Measurements from ENCODE around the gene NCBP3. TPM values are rescaled to one million over a fixed set of nuclear protein-coding genes. Genes with fewer than 3 reads are reported as not detected.
"Not testable (repeated sequence)": the region's sequence is repeated elsewhere in the genome, so short reads cannot be mapped to it uniquely, and the experiment has no call there.

The NCBP3 gene
- total RNA-seq, 6 experiments from 2014 or later: 22.4 to 28.6 (median 25.3) TPM

DNA sequence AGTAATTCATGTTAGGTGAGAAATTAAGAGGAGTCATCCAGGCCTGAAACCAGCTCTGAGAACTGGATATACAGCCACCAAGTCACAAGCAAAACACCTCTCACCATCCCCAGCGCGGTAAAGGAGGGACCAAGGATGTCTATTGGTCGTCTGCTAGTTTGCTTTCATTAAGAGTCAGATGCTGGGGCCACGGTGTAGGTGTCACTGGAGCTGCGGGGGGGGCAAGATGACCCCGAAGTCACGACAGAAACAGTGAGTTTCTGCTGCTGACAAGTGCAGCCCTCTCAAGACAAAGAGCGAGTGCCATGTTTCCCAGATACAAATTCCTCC lies 790 bp downstream of the NCBP3 start:
- Mint-ChIP-seq H3K27me3 (ENCODE audit: insufficient read depth) (0 out of 2 replicates have a peak, but pooled peaks cover 3% of the 10 kb centered on the region), H3K9me3 (no peaks in the 10 kb centered on the region), H3K36me3 (ENCODE audit: low read depth) (peaks cover 14% of the 10 kb centered on the region), H3K27ac (peak overlapping the region; percentile 85), H3K4me1 (ENCODE audit: low read depth) (peaks cover 27% of the 10 kb centered on the region), H3K4me3 (peak overlapping the region; percentile 99)
- DNase-seq: peak; percentile 13
- TF ChIP-seq, protein P1, sequence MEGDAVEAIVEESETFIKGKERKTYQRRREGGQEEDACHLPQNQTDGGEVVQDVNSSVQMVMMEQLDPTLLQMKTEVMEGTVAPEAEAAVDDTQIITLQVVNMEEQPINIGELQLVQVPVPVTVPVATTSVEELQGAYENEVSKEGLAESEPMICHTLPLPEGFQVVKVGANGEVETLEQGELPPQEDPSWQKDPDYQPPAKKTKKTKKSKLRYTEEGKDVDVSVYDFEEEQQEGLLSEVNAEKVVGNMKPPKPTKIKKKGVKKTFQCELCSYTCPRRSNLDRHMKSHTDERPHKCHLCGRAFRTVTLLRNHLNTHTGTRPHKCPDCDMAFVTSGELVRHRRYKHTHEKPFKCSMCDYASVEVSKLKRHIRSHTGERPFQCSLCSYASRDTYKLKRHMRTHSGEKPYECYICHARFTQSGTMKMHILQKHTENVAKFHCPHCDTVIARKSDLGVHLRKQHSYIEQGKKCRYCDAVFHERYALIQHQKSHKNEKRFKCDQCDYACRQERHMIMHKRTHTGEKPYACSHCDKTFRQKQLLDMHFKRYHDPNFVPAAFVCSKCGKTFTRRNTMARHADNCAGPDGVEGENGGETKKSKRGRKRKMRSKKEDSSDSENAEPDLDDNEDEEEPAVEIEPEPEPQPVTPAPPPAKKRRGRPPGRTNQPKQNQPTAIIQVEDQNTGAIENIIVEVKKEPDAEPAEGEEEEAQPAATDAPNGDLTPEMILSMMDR (IDR thresholded peaks at IDR 0.05): no peak

DNA sequence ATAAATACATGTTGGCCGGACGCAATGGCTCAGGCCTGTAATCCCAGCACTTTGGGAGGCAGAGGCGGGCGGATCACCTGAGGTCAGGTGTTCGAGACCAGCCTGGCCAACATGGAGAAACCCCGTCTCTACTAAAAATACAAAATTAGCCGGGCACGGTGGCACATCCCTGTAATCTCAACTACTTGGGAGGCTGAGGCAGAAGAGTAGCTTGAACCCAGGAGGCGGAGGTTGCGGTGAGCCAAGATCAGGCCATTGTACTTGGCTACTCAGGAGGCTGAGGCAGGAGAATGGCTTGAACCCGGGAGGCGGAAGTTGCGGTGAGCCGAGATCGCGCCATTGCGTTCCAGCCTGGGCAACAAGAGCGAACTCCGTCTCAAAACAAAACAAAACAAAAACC lies 1.5 kb downstream of the NCBP3 start:
- H3K9me3 Mint-ChIP-seq; H3K27ac Mint-ChIP-seq; H3K27me3 Mint-ChIP-seq (ENCODE audit: insufficient read depth); DNase-seq: not testable (repeated sequence)
- Mint-ChIP-seq H3K36me3 (ENCODE audit: low read depth) (peaks cover 14% of the 10 kb centered on the region), H3K4me1 (ENCODE audit: low read depth) (peaks cover 27% of the 10 kb centered on the region), H3K4me3 (peak overlapping the region; percentile 99)

DNA sequence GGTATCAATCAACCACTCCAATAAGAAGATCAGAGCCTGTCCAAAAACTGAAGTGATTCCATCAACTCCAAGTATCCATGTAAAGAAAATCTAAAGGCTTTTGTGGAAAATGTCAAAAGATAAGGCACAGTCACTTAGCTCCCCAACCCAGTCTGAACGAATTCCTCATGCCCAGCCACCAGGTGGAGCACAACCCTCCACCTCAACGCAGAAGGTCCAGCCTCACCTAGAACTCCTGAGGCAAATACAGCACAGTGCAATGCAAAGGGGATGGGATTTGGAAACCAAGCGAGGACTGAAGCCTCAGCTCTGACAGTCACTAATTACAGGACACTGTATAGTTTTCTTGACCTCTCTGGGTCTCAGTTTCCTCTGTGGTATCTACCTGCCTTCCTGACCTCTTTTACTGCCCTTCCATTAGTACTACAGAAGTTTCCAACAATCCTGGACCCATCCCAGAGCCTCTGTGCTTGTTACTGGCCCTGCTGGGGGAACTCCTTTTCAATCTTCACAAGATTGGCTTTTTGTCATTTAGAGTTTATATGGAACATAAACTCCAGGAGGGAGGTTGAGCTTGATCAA lies 2.0 kb downstream of the NCBP3 start:
- Mint-ChIP-seq H3K4me1 (ENCODE audit: low read depth) (peaks cover 27% of the 10 kb centered on the region), H3K9me3 (no peaks in the 10 kb centered on the region), H3K4me3 (peak overlapping the region; percentile 99), H3K27ac (peak overlapping the region; percentile 32), H3K36me3 (ENCODE audit: low read depth) (peaks cover 14% of the 10 kb centered on the region), H3K27me3 (ENCODE audit: insufficient read depth) (0 out of 2 replicates have a peak, but pooled peaks cover 3% of the 10 kb centered on the region)
- TF ChIP-seq, protein P1 (IDR thresholded peaks at IDR 0.05): peak; percentile 80
- DNase-seq: peak; percentile 7

DNA sequence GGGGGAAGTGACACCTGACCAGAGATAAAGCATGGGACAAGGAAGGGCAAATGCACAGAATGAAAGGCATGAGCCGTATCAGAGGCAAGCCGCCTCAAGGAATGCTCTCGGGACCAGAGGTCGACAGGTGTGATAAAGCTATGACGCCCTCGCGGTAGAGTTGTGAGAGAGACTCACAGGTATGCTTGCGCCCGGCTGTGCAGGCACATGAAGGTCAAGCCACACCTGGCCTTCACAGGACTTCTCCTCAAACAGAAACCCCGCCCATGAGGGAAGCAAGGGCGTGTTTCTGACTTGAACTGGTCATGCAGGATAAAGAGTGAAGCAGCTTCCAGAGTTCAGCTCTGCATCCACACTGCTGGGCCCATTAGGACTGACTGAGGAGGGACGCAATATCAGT lies 7.8 kb downstream of the NCBP3 start:
- peaks cover 12% of the 10 kb centered on the region for H3K4me1 Mint-ChIP-seq (ENCODE audit: low read depth)
- TF ChIP-seq, protein P1 (IDR thresholded peaks at IDR 0.05): no peak
- H3K27me3 Mint-ChIP-seq (ENCODE audit: insufficient read depth): no peaks in the 10 kb centered on the region
- DNase-seq: no peak
- no peaks in the 10 kb centered on the region for H3K9me3 Mint-ChIP-seq
- no peak overlapping the region for H3K4me3 Mint-ChIP-seq
- H3K36me3 Mint-ChIP-seq (ENCODE audit: low read depth): peaks cover 16% of the 10 kb centered on the region
- no peak overlapping the region for H3K27ac Mint-ChIP-seq

DNA sequence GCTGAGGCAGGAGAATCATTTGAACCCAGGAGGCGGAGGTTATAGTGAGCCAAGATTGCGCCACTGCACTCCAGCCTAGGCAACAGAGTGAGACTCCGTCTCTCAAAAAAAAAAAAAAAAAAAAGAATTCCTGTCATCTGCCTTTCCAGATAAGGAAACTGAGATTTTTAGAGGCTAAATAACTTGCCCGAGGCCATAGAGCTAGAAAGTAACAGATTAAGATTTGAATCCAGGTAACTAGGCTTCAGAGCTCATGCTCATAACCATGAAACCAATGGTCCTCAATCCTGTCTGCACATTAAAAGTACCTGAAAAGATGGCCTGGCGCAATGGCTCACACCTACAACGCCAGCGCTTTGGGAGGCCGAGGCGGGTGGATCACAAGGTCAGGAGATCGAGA lies 9.5 kb downstream of the NCBP3 start:
- H3K27ac Mint-ChIP-seq: no peak overlapping the region
- peaks cover 16% of the 10 kb centered on the region for H3K36me3 Mint-ChIP-seq (ENCODE audit: low read depth)
- no peak for DNase-seq
- no peaks in the 10 kb centered on the region for H3K27me3 Mint-ChIP-seq (ENCODE audit: insufficient read depth)
- peaks cover 12% of the 10 kb centered on the region for H3K4me1 Mint-ChIP-seq (ENCODE audit: low read depth)
- TF ChIP-seq, protein P1 (IDR thresholded peaks at IDR 0.05): no peak
- H3K9me3 Mint-ChIP-seq: no peaks in the 10 kb centered on the region
- H3K4me3 Mint-ChIP-seq: no peak overlapping the region

DNA sequence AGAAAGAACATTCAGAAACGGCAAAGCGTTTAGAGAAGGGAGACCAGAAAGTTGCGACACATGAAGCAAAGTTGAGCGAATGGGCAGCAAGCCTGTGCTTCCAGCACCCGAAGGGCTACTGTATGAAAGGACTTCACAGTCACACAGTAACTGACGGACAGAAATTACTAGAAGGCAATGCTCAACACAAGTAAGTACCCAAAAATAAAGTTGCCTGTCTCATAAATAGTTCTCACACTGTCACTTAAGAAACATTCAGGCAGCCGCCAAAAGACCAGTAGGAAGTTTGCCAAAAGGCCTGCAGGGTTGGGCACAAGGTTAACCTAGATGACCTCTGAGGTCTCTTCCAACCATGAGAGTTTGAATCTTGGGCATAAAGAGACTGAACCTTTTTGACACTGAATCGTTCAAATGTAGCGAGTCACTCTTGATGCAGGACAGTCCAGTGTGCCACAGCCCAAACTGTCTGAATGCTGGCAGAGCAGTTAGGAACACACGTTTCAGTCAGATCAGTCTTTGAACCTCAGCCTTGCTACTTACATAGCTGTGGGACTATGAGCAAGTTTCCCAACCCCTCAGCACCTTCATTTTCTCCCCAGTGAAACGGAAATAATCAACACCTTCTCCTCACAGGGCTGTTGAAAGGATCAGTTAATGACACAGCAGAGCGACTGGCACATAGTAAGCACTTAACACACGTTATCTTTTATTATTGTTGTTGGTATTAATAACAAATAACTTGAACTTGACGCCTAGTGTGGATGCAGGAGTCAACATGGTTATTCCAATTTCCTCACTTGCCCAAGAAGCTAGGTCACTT lies 10.4 kb downstream of the NCBP3 start:
- H3K36me3 Mint-ChIP-seq (ENCODE audit: low read depth): peaks cover 13% of the 10 kb centered on the region
- no peak for DNase-seq
- H3K27me3 Mint-ChIP-seq (ENCODE audit: insufficient read depth): no peaks in the 10 kb centered on the region
- no peaks in the 10 kb centered on the region for H3K9me3 Mint-ChIP-seq
- TF ChIP-seq, protein P1 (IDR thresholded peaks at IDR 0.05): no peak
- no peak overlapping the region for H3K27ac Mint-ChIP-seq
- no peak overlapping the region for H3K4me3 Mint-ChIP-seq
- peaks cover 12% of the 10 kb centered on the region for H3K4me1 Mint-ChIP-seq (ENCODE audit: low read depth)
